Fibroblast of skin of right biceps (primary cell): Measurements from ENCODE around the gene UNC13B.

ENCODE experiments used
- DNase-seq: peaks from one replicate; pipeline ENCODE4 v3.0.0-alpha.2; 2013

The UNC13B gene

DNA sequence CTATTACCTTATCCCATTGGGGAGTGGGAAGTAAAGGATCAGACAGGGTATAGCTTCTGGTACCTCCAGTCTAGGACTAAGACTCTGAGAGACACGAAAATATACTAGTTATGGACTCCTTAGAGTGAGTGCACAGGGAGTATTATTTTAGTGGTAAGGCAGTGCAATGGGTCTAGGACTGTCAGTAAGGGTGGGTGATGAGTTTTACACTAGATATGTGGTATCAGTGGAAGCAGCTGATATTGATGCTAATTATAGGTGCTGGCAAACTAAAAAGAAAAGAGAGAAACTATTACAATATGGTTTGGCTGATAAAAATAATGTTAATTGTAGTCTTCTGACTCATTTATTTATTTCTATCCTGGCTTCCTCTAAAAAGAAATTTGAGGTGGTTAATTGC is 118.6 kb downstream of the UNC13B start:
- no peak for DNase-seq

DNA sequence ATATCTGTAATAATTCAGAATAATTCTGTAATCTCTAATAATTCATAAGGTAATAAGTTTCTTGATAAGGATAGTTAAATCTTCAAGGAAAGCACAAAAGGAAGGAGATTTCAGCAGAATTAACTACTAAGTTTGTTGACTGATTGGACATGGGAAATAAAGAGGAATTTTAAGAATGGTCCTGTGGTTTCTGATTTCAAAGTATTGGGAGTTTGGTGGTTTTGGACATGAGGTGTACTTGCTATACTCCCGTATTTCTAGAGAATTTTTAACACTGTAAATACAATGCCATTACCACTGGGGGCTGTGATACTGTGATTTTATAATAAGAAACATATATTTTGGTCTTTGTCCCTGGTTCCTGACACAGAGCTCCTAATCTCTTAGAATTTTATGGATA is 123.9 kb downstream of the UNC13B start:
- peak; percentile 35 for DNase-seq

DNA sequence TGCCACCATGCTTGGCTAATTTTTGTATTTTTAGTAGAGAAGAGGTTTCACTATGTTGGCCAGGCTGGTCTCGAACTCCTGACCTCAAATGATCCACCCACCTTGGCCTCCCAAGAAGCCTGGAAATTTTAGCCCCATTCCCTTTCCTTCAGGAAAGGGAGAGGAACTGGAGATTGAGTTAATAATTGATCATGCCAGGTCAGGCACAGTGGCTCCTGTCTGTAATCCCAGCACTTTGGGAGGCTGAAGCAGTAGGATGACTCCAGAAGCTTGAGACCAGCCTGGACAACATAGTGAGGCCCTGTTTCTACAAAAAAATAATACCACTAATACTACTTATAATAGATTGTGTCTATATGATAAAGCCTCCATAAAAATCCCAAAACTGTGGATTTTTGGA is 124.6 kb downstream of the UNC13B start:
- DNase-seq: no peak

DNA sequence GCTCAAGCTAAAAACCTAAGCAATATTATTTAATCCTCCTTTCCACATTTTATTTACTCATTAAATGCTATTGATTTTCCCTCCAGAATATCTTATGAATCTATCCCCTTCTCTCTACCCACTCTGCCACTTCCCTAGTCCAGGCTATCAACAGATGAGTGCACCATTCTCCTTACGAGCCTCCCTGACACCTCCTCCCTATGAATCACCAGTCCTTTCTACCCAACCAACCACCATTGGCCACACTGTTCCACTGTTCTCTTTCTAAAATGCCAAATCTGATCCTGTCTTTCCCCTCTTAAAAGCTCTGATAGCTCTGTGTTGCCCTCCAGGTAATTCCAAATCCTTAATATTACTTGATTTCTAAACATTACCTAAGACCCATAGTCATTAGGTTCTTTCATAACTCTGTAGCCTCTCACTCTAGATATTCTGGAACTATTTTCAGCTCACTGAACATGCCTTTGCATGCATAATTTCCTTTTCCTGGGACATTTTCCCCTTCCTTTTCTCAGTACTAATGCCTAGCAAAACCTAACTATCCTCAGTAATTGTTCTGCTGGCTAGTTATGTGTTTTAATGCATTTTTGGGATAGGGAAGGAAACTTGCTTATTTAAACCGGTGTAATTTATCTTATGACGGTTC is 126.3 kb downstream of the UNC13B start:
- no peak for DNase-seq

DNA sequence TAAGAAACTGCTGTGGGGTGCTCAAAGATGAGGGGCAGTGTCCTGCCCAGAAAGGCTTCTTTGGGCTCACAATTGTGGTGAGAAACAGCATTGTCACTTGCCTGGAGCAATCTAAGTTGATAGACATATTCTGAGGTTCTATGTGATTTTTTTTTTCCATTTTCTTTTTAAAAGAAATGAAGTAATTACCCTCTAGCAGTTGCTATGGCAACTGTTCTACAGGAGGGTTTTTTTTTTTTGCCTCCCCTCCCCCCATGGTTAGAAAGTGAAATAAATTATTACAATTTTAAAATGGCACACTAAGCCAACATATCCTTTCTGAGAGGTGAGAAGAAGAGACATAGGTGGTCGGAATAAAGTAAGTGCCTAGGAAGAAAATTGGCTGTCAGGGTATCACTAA is 127.0 kb downstream of the UNC13B start:
- no peak for DNase-seq

DNA sequence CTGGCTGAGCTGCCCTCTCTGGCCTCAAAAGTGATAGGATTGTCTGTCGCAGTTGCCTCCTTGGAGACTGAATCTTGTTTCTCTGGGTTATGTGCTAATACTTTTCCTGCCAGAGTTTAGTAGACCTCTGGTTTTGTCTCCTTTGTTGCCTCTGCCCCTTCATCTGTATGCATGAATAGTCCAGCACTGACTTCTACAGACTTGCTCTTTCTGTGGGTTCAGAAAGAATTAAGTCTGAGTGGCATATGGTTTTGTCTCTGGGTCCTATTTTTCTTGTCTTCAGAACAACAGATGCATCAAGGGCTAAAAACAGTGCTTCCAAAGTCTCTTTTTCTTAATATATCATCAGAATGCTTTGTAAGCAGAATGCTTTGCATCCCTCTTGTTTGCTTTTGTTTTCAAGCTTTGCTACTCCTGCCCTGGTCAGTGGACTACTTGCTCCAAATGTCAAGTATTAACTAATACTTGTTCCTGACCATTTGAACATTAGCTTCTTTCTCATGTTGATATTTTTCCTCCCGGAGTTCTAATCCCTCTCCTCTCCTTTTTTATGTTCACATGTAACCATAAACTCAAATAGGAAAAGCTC is 131.7 kb downstream of the UNC13B start:
- no peak for DNase-seq

DNA sequence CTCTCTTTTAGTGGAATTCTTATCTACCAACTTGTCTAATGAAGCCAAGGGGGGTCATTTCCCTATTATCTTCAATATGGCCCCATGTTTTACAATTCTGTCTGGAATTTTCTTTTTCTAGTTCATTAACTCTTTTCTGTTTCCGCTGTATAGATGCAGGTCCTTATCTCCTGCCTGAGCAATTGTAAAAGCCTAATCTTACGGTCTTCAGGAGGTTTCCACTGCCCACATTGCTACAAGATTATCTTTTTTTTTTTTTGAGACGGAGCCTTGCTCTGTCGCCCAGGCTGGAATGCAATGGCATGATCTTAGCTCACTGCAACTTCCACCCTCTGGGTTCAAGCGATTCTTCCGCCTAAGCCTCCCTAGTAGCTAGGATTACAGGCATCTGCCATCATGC is 132.3 kb downstream of the UNC13B start:
- no peak for DNase-seq

DNA sequence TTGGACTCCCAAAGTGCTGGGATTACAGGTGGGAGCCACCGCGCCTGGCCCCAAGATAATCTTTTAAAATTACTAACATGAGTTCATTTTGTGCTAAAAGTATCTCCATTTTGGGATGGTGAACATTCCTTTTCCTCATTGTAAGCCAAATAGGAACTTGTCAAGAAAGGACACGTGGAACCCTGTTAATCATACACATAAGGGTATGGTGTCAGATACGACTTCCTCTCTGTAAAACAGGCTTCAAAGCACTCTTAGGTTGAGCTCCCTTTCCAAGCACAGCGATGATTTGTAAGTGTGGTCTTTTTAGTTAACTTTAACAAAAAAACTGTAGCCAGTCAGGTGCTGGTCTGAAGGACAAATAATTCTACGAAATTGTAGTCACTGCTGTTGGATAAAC is 132.7 kb downstream of the UNC13B start:
- DNase-seq: no peak

DNA sequence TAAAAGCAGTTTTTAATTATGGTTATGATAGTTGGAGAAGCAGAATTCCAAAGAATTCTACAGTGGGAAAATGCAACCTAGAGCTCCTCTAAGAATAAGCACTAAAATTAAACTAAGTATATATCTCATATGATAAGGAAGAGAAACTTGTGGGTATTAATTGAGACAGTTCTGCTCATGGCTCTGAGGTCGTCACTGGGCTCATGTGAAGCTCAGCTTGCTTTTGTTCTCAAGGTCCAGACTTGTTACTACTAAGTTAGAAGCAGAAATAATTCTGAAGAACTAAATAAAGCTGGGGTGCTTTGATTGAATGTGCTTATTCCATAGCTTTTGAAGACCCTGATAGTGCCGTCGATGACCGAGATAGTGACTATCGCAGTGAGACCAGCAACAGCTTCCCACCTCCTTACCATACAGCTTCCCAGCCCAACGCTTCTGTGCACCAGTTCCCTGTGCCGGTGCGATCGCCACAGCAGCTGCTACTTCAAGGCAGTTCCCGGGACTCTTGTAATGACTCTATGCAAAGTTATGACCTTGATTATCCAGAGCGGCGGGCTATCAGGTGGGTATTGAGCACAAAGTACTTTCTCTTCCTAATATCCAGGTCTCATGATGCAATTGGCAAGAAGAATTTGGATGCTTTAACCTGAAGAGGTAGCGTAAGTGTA is 133.7 kb downstream of the UNC13B start:
- no peak for DNase-seq

DNA sequence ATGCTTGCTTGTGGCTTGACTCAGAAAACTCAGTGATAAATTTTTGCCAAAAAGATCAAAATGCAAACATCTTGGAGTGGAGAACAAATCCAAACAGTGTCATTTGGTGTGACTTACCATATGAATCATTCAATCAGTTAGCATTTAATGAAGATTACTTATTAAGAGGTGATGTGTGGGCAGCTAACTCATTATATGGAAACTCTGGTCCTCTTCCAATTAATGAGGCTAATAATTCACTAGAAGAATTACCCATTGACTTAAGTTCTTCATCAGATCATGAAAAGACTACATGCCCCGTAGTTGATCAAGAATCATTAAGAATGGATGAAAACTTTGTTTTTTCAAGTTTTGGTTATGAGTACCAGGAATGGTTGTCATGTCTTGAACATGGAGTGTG is 141.8 kb downstream of the UNC13B start:
- DNase-seq: no peak

DNA sequence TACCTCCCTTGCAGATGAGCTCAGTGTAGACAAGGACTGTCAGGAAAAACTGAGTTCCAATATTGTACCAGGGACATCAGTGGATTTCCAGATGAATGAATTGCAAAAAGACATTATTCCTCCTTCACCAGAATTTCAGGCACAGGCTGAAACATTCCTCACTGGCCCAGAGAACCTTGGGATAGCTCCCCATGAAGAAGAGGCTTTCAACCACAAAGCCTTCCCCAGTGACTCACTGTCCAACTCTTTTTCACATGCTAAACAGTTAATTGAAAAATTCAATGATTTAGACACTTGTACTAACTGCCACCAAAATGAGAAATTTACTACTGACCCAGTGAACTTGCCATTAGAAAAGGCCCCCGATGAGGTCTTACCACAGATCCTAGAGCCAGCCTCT is 144.5 kb downstream of the UNC13B start:
- DNase-seq: peak; percentile 55

DNA sequence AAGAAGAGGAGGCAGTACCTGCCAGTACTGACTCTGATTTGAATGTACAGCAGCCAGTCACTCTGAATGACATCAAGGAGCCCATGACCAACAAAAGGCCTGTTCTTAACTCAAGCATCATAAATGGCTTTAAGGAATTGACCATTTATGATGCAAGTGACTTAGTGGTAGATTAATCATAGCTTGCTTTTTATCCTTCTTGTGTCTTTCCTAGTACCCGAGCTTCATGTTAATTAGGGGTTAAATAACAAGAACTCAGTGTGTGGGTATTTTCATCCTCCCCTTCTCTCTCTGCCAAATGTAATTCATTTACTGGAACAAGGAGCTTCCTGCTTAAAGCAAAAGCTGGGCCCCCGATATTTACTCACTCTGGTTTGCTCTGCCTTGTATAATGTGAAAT is 146.5 kb downstream of the UNC13B start:
- no peak for DNase-seq

DNA sequence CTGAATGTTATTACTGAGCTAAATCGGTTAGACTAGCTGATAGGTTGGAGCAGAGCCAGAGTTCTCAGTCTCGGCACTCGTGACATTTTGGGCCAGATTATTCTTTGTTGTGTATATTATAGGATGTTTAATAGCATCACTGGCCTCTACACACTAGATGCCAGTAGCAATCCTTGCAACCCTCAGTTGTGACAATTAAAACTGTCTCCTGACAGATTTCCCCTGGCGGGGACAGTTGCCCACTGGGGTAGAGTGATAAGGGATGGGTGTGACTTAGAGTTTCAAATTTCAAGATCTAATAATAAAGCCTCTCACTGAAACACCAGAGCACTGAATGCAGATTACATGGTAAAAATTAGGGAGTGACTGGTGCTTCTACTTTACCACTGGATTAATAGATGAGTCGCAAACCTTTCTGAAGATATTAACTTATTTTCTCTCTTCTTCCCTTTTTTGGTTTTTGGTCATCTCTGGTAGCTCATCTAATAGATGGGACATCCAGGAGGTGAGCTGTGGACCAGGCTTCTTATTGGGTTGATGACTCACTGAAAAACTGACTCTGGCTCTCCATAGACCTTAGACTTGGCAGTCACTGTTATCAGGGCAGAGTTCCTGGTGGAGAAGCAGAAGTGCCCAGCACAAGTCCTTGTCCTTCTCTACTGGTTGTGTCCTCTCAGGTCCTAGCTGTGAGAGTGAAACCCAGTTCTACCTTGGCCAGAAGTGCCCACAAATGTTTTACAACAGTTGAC is 150.3 kb downstream of the UNC13B start:
- peak; percentile 8 for DNase-seq

DNA sequence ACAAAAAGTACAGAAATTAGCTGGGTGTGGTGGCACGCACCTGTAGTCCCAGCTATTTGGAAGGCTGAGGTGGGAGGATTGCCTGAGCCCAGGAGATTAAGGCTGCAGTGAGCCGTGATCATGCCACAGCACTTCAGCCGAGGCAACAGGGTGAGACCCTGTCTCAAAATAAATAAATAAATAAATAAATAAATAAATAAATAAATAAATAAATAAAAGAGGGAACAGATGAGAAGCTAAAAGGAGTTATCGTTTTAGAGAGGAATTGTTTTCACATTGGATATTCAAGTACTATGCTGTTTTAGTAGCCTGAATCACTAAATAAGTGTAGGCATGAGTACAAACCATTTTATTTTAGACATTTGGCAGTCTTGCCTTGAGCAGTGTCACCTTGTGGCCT is 151.7 kb downstream of the UNC13B start:
- no peak for DNase-seq

DNA sequence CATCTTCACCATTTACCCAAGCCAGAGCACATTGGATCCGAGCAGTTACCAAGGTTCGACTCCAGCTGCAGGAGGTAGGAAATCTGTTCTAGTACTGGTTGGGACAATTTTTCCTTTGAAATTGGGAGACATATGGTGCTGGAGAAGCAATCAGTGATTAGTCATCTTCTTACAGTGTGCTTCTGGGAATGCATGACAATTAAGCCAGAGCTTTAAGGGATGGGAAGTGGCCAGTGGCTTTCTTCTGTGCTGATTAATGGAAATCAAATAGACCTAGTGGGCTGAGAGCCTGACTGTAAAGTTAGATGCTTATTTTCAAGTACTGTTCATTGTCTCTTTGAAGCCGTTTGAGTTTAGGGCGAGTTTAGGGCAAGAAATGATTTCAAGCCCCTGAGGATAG is 152.1 kb downstream of the UNC13B start:
- peak; percentile 72 for DNase-seq

DNA sequence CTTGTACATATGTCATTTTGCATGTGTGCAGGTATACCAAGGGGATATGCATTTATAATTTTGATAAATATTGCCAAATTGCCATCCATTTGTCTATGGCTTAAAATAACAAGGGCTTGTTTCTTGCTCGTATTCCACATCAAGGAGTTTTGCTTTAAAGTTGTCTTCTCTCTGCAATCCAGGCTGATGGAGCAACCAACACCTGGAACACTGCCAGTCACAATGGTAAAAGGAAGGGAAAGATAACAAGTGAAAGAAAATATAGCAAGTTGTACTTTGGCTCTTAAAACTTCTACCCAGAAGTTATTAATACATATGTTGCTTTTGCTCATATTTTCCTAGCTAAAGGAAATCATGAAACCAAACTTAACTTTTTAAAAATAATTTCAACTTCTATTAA is 156.9 kb downstream of the UNC13B start:
- DNase-seq: no peak

DNA sequence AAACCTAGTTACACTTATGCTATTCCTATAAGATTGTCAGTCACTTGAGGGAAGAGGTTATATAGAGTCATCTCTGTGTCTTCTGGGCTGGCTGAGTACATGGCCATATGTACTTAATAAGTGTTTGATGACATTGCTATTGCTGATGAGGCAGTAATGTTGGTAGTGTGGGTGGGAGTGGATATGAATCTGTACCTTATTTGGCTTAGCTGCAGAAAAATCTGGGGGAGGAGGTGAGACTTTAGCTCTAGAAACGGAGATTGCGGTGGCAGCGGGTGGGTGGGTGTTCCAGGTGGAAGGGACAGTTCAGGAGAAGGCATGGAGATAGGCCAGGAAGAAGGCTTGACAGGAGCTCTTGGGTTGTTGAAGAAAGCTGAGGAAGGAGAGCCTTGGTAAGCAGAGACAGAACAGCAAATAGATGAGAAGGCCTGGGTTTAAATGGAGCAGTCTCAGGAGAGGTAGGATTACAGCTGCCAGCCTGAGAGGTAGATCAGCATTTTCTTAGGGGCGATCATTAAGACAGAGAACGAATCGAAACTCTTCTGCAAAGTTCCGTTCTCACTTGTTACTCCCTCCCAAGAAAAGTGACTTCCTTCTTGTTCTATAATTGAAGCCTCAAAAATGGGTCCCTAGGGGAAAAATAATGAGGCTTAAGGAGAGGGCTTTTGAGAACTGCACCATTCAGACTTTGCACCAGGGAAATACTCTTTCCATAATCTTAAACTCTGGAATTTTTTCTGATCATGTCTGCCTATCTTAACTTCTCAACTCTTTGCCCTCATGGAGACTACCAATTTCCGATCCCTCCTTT is 160.5 kb downstream of the UNC13B start:
- DNase-seq: no peak

DNA sequence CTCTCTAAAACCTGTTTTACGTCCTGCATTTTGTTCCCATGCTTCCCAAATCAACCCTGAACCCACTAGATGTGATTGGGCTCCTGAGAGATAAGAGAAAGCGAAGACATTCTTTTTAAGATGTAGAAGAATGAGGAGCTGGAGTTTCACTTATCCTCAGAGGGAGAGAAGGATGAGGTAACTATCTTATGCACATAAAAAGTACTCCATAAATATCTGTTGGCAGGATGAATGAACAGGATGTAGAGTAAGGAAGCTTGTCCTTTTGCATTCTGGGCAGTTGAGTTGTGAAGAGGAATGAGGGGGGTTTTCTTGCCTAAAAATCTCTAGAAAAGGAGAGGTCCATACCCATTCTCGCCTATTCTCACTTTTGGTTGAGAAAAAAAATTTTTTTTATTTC is 163.2 kb downstream of the UNC13B start:
- no peak for DNase-seq

DNA sequence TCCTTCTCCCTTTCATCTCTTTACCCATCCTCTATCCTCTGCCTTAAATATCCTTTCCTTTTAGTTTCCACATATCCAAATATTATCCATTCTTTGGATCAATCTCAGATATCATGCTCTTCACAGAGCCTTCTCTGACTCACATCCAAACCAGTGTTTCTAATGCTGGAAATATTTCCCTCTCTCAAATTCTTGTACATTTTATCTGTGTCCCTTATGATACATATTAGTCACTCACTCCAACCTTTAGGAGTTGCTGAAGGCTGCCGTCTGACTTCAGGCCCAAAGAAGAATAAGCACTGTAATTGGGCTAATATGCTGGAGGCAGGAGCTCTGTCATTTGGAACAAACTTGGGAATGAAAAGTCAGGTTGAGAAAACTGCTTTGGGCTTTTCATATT is 171.7 kb downstream of the UNC13B start:
- DNase-seq: peak; percentile 89

DNA sequence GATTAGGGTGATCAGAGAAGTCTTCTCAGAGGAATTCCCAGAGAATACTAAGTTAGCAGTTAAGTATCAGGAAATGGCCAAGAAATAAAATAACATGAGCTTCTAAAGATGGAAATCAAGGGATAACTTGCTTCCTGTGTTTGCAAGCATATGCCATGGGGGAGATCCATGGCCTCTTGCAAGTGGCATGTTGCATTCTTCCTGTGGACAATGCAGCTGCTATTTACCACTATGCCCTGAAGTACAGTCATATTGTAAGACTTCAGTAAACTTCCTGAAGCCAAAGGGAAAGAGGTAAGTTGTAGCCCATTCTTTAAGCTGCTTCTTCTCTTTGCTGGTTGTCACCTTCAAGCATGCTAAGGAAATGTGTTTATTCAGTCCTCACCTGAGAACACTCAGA is 173.4 kb downstream of the UNC13B start:
- peak; percentile 28 for DNase-seq

DNA sequence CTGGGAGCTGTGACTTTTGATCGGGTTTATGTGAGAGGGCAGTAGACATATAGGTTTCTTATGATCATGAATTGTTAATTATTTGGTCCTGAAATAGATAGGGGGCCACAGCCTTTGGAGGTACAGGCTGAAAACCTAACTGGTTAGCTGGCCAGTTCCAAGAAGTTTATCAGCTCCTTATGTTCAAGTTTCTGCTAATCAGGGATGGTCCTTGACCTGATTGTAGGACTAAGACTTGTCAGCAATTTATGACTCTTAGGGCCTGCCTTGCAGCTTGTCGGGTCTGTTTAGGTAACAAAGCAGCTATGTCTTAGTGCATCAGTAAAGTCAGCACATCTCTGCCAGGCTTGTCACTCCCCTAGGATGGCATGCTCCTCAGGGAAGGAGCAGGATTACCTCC is 176.3 kb downstream of the UNC13B start:
- no peak for DNase-seq

DNA sequence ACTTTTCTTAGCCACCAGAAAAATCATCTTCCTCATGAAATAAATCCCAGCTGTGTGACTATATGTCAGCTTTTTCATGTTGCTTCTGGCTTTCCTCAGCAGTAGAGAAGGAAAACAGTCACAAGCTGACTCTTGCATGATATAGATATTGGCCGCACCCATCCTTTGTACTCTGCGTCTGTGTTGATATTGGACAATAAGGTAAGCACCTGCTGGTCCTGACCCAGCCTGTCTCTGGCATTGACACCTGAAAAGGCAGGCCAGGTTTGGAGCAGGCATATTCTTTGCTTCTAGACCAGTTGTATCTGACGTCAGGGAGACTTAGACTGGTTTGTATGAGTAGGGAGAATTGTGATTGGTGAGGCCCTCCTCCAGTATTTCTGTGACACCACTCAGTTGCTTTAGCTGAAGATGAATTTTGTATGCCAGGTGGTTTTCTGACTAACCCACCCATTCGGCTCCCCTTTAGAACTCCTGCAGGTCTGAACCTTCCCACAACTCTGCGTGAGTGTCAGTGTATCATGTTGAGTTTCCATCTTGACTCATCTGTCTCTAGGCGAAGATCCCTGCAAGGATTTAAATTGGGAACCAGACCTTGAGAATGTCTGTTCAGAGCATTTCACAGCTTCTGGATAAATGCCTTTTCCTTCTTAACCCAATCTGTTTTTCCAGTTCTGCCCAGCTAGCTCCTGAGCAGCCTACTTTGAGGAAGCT is 176.9 kb downstream of the UNC13B start:
- DNase-seq: no peak
